HepG2 (cell line): ENCODE data around the gene DENND4B. TPM values are rescaled to one million over a fixed set of nuclear protein-coding genes. Genes with fewer than 3 reads are reported as not detected.

Source experiments
- ATAC-seq: fragments of 200-7000 bp; cut with Tn5 transposase; 3 replicates; pipeline ENCODE4 v1.9.1; 2020; ENCODE audit warnings: mild to moderate bottlenecking, moderate library complexity
- BruUV-seq: library from RNA; stranded (reverse); fragments of 400-500 nt; replicated peaks from 2 replicates; lab custom pipeline; 2021; lab: Mats Ljungman, UMichigan
- CTCF ChIA-PET: fragments of 300-600 bp; formaldehyde crosslinking; extraction: SDS; loops from one replicate; lab custom pipeline; 2021; ENCODE audit warnings: low total read pairs, inconsistent platforms, low intra/inter-chr PET ratio; lab: Yijun Ruan, JAX
- POLR2A ChIA-PET: fragments of 350-600 bp; sonication (Branson Sonifier 250); formaldehyde crosslinking; loops from one replicate; lab custom pipeline; 2020; ENCODE audit warnings: antibody characterized with exemption, inconsistent platforms; lab: Yijun Ruan, JAX
- DNase-seq: peaks from one replicate; pipeline ENCODE4 v3.0.0-alpha.2; 2015; ENCODE audit warnings: low spot score
- FAIRE-seq: peaks from 3 replicates; lab custom pipeline; 2011; peaks lifted over from hg19 to GRCh38; lab: Jason Lieb, UNC
- H2AFZ ChIP-seq: one replicate; pipeline ENCODE4 v1.6.1; 2011; ENCODE audit warnings: low read length, inconsistent platforms
- H3K27ac ChIP-seq: fragments of 300-600 bp; 3 replicates; pipeline ENCODE4 v1.8.0; 2011; ENCODE audit warnings: mixed run types, mild to moderate bottlenecking, mixed read lengths, low read length, inconsistent platforms; ENCODE audit not compliant: insufficient read depth; ENCODE audit errors: extremely low read length
- H3K27me3 ChIP-seq, 2 experiments: fragments of 200-600 bp in 1 of 2; 2 replicates in 1 of 2; 3 replicates in 1 of 2; pipeline versions ENCODE4 v1.6.0 to v1.8.0; 2011; ENCODE audit warnings: low read length in 2 of 2, mild to moderate bottlenecking in 2 of 2, moderate library complexity in 2 of 2, inconsistent platforms in 1 of 2; ENCODE audit not compliant: insufficient read depth in 2 of 2, control insufficient read depth in 1 of 2
- H3K36me3 ChIP-seq, 2 experiments: fragments of 200-600 bp in 1 of 2; replicated peaks in 1 of 2; 2 replicates in 1 of 2; 3 replicates in 1 of 2; pipeline versions ENCODE4 v1.5.1 to v1.8.0; 2011; ENCODE audit warnings: low read length in 2 of 2, inconsistent platforms in 1 of 2; ENCODE audit not compliant: insufficient read depth in 2 of 2, control insufficient read depth in 1 of 2
- H3K4me1 ChIP-seq: 2 replicates; pipeline ENCODE4 v1.5.1; 2012; ENCODE audit warnings: low read length, inconsistent platforms; ENCODE audit not compliant: insufficient read depth
- H3K4me2 ChIP-seq: 2 replicates; pipeline ENCODE4 v1.6.0; 2011; ENCODE audit warnings: low read depth, low read length, inconsistent platforms
- H3K4me3 ChIP-seq, 3 experiments: fragments of 200-600 bp in 1 of 3; sonication (generic), shearing (Covaris generic) in 1 of 3; replicated peaks in 1 of 3; 2 replicates each; pipeline ENCODE4 v1.5.1; 2011 to 2016; ENCODE audit warnings: low read length in 3 of 3, inconsistent platforms in 2 of 3, low read depth in 2 of 3, mild to moderate bottlenecking in 2 of 3, control low read depth in 1 of 3, mixed read lengths in 1 of 3; ENCODE audit not compliant: insufficient read depth in 1 of 3
- H3K79me2 ChIP-seq: one replicate; pipeline ENCODE4 v1.6.1; 2011; ENCODE audit warnings: low read length, inconsistent platforms; ENCODE audit not compliant: insufficient read depth
- H3K9ac ChIP-seq: 2 replicates; pipeline ENCODE4 v1.6.0; 2011; ENCODE audit warnings: mild to moderate bottlenecking, low read depth, low read length, inconsistent platforms; ENCODE audit not compliant: insufficient read depth
- H3K9me3 ChIP-seq: 2 replicates; pipeline ENCODE4 v1.5.1; 2012; ENCODE audit warnings: mild to moderate bottlenecking, low read length
- H4K20me1 ChIP-seq: 2 replicates; pipeline ENCODE4 v1.6.0; 2011; ENCODE audit warnings: inconsistent platforms, mild to moderate bottlenecking, low read length, moderate library complexity; ENCODE audit not compliant: insufficient read depth
- KLF12 ChIP-seq: sonication (generic); formaldehyde crosslinking; IDR thresholded peaks from 2 replicates; pipeline ENCODE4 v1.4.0; 2020; ENCODE audit warnings: missing genetic modification reagents, borderline replicate concordance
- RAD21 ChIP-seq: fragments of 450-650 bp; formaldehyde crosslinking; IDR thresholded peaks from 2 replicates; pipeline ENCODE4 v1.5.0; 2020; ENCODE audit warnings: mild to moderate bottlenecking
- RFX5 ChIP-seq: IDR thresholded peaks from 2 replicates; pipeline ENCODE4 v1.6.1; 2011; ENCODE audit warnings: low read depth, low read length, improper control_type of control experiment
- TMF1 ChIP-seq: sonication (generic); formaldehyde crosslinking; IDR thresholded peaks from 2 replicates; pipeline ENCODE4 v1.8.1; 2022; ENCODE audit warnings: low read depth, missing genetic modification reagents
- UBTF ChIP-seq: sonication (generic); formaldehyde crosslinking; IDR thresholded peaks from 2 replicates; pipeline ENCODE4 v1.4.0; 2020; ENCODE audit warnings: mild to moderate bottlenecking, missing genetic modification reagents
- ZMYM2 ChIP-seq: sonication (generic); formaldehyde crosslinking; IDR thresholded peaks from 2 replicates; pipeline ENCODE4 v1.8.0; 2022; ENCODE audit warnings: mild to moderate bottlenecking, missing genetic modification reagents
- ZNF567 ChIP-seq: sonication (generic); formaldehyde crosslinking; IDR thresholded peaks from 2 replicates; pipeline ENCODE4 v1.8.1; 2023; ENCODE audit warnings: mild to moderate bottlenecking, missing genetic modification reagents, borderline replicate concordance
- ZNF574 ChIP-seq: sonication (generic); formaldehyde crosslinking; IDR thresholded peaks from 2 replicates; pipeline ENCODE4 v1.4.0; 2020; ENCODE audit warnings: missing genetic modification reagents
- ZNF768 ChIP-seq: sonication (generic); formaldehyde crosslinking; IDR thresholded peaks from 2 replicates; pipeline ENCODE4 v1.4.0; 2020; ENCODE audit warnings: missing genetic modification reagents
- WGBS: methylation state at CpG from one replicate; pipeline ENCODE4 v1.1.6; 2017; ENCODE audit warnings: low lambda C conversion rate; 5-methylcytosine and 5-hydroxymethylcytosine counted together
- in situ Hi-C: cut with HindIII; loops from 2 replicates; pipeline ENCODE4 v1.10.0; 2017; ENCODE audit warnings: low pct_unique_long_range_greater_than_20kb; ENCODE audit not compliant: extremely low pct_ligation_motif_present
- intact Hi-C: fragments of 100-400 bp; cut with micrococcal nuclease; formaldehyde crosslinking; loops from one replicate; pipeline ENCODE4 v1.10.0; 2022; ENCODE audit not compliant: unreplicated experiment
- polyA plus RNA-seq, 8 experiments: library from polyadenylated mRNA; depleted of rRNA in 3 of 8; stranded (reverse) in 7 of 8; unstranded in 1 of 8; fragments of >200 nt; fragmentation: Illumina TruSeq in 4 of 8; extraction: Trizol in 4 of 8; gene quantifications; 2 replicates each; pipeline versions ENCODE4 v1.2.1 to v1.2.3, GENCODE V29; 2011 to 2016; ENCODE audit warnings: low read depth in 4 of 8, missing spikeins in 1 of 8, mixed read lengths in 1 of 8; ENCODE audit not compliant: insufficient read depth in 1 of 8
- total RNA-seq, 5 experiments: library from RNA; depleted of rRNA; stranded (reverse); fragments of >200 nt; fragmentation: Illumina TruSeq; extraction: Trizol; gene quantifications; 2 replicates each; pipeline ENCODE4 v1.2.3, GENCODE V29; 2016; ENCODE audit warnings: low read depth in 1 of 5
- TF ChIP-seq, protein P1 (sequence below): sonication (generic); formaldehyde crosslinking; IDR thresholded peaks from 2 replicates; pipeline ENCODE4 v1.5.0; 2020; ENCODE audit warnings: missing genetic modification reagents

DENND4B gene
- total and polyA plus RNA-seq, 2 of the 13 experiments (the other 11 are each of a cell fraction or from before 2014, with no cell fraction given): 15.1 to 20.3 TPM

- TF ChIP-seq RFX5: peak; percentile 47
- TF ChIP-seq, protein P1, sequence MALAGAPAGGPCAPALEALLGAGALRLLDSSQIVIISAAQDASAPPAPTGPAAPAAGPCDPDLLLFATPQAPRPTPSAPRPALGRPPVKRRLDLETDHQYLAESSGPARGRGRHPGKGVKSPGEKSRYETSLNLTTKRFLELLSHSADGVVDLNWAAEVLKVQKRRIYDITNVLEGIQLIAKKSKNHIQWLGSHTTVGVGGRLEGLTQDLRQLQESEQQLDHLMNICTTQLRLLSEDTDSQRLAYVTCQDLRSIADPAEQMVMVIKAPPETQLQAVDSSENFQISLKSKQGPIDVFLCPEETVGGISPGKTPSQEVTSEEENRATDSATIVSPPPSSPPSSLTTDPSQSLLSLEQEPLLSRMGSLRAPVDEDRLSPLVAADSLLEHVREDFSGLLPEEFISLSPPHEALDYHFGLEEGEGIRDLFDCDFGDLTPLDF: no peak
- TF ChIP-seq, all 625 proteins: peak for 324
These were observed 44.1 kb upstream of the DENND4B start, which contains the start of gene RPS27 (continued) for GRCh38 chr1:153990468-153991150.

DNA sequence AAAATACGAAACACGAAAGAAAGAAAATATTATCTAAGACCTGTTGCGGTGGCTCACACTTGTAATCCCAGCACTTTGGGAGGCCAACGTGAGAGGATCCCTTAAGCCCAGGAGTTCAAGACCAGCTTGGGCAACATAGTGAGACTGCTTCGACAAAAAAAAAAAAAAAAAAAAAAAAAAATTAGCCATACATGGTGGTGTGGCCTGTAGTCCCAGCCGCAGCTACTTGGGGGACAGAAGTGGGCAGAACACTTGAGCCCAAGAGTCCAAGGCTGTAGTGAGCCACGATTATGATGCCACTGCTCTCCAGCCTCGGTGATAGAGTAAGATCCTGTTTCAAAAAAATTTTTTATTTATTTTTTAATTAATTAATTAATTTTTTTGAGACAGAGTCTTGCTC is 41.1 kb upstream of the DENND4B start:
- ChIA-PET POLR2A (interaction anchor here (0.7 to 7.5 kb wide), 12 partner anchors 10 to 219 kb away, joined by 3 to 92 read pairs (median 6); partner anchors contain the start of genes CREB3L4, GATAD2B, JTB and SLC27A3), CTCF (interaction anchor here (1.8 to 2.9 kb wide), 2 partner anchors 166 to 190 kb away, joined by 21 to 35 read pairs; no protein-coding TSS in a partner anchor)
- Histone ChIP-seq H3K9ac (peak overlapping the region; percentile 51), H3K79me2 (peaks cover 23% of the 10 kb centered on the region), H4K20me1 (peaks cover 5% of the 10 kb centered on the region), H2AFZ (peak overlapping the region; percentile 54), H3K4me1 (peaks cover 32% of the 10 kb centered on the region), H3K36me3 (peaks cover 2 to 8% of the 10 kb centered on the region in 2 experiments; a peak in 4 of 5 replicates), H3K4me3 (peak overlapping the region in 2 of 3 experiments; percentile 47 to 79; a peak in 5 of 6 replicates), H3K27ac (peak overlapping the region; percentile 82), H3K27me3 (no peaks in the 10 kb centered on the region; a peak in 1 of 5 replicates), H3K9me3 (no peaks in the 10 kb centered on the region), H3K4me2 (peak overlapping the region; percentile 97)
- BruUV-seq: no TSS peak
- ATAC-seq (no peak), DNase-seq (no peak), FAIRE-seq (no peak)
- in situ Hi-C loops: loop anchor here (5.0 to 10.0 kb wide), 2 partner anchors 190 to 303 kb away; no protein-coding TSS in a partner anchor
- intact Hi-C loops: loop anchor here (5.0 kb wide), 1 partner anchor 310 kb away; the partner anchor contains the start of gene NPR1
- 60% methylated on average over 8 of the region's 8 CpGs for WGBS
- TF ChIP-seq TMF1 (CRISPR knock-in tag) (no peak), ZMYM2 (CRISPR knock-in tag) (0 out of 2 replicates have a peak, but pooled peaks have one; percentile 13), KLF12 (no peak), ZNF567 (CRISPR knock-in tag) (no peak), UBTF (CRISPR knock-in tag) (no peak), ZNF768 (CRISPR knock-in tag) (no peak), ZNF574 (CRISPR knock-in tag) (no peak), RAD21 (CRISPR knock-in tag) (no peak)
